Measurements from ENCODE around the gene LMLN.

The LMLN gene

GRCh38 chr3:198093112-198093679, 133.2 kb downstream of the LMLN start:
- H3K9me2 ChIP-seq (replicated peaks; ENCODE audit: insufficient read depth, low read length) = no peaks in the 10 kb centered on the region
- H2AFZ ChIP-seq (ENCODE audit: low read depth, low read length, severe bottlenecking) = no peak overlapping the region
- no peaks in the 10 kb centered on the region for H3F3A ChIP-seq (ENCODE audit: insufficient read depth)
- H3K9ac ChIP-seq (ENCODE audit: low read length) = no peak overlapping the region
- H3K4me3 ChIP-seq (ENCODE audit: insufficient read depth, low read length, poor library complexity, severe bottlenecking) = no peak overlapping the region
- H4K20me1 ChIP-seq (ENCODE audit: low read depth, low read length) = no peaks in the 10 kb centered on the region
- H3K9me3 ChIP-seq (ENCODE audit: insufficient read depth, low read length) = no peaks in the 10 kb centered on the region
- H3K36me3 ChIP-seq (ENCODE audit: low read length) = no peaks in the 10 kb centered on the region
- no peak overlapping the region for H3K4me2 ChIP-seq (ENCODE audit: low read depth, low read length, poor library complexity, severe bottlenecking)
- H3K79me2 ChIP-seq (ENCODE audit: insufficient read depth, low read length) = no peaks in the 10 kb centered on the region
- no peaks in the 10 kb centered on the region for H3K27me3 ChIP-seq (ENCODE audit: low read length)
- TF ChIP-seq CTCF (IDR thresholded peaks at IDR 0.05; ENCODE audit: insufficient read depth, low read length, poor library complexity, severe bottlenecking) (no peak), EZH2phosphoT487 (conservative IDR thresholded peaks at IDR 0.05; ENCODE audit: low read length) (no peak)
- no peak overlapping the region for H3K27ac ChIP-seq (ENCODE audit: low read depth, low read length)

All from SU-DHL-6 (cell line).